Right lobe of liver (tissue), 4 donors: ENCODE measurements around the gene ATP2B1.

Experiments
- CTCF ChIP-seq, 4 donors: fragments of 200-600 bp in 3 of 4; fragments of 450-650 bp in 1 of 4; IDR thresholded peaks; one replicate each; pipeline versions ENCODE4 v1.5.1 to v1.8.0; 2016 to 2022; ENCODE audit warnings: antibody characterized with exemption in 4 of 4, mild to moderate bottlenecking in 2 of 4
- POLR2A ChIP-seq: fragments of 450-650 bp; IDR thresholded peaks from one replicate; pipeline ENCODE4 v1.6.1; 2017; ENCODE audit warnings: antibody characterized with exemption, mild to moderate bottlenecking
- donor health status: DM: no; HTN: no; CAD: no.
- donor health status: DM: no; HTN: no; CAD: no.
- donor health status: DM: no; HTN: yes; CAD: no.

DNA sequence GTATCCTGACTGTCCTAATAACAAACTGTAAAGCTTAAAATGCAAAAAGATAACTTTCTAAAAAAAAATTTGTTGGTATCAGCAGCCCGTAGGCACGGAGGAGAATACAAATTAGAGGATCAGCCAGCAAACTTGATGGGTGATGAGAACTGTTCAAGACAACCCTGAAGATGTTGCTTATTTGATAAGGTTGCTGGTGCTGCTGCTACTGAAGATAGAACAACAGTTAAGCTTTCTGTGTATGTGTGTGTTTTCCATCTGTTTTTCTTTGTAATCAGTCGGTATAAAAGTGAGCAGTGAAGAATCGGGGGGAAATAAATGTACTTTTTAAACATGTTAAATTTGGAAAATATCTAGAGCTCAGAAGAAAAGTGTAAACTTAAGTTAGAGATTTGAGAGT, 115.4 kb downstream of the ATP2B1 start:
- TF ChIP-seq POLR2A = no peak
- no peak for TF ChIP-seq CTCF (IDR thresholded peaks at IDR 0.05)
